ENCODE data around the gene MRPL37. TPM values are rescaled to one million over a fixed set of nuclear protein-coding genes. Genes with fewer than 3 reads are reported as not detected.

The MRPL37 gene
- total and polyA plus RNA-seq, 7 donors, result 68.9 to 109 (median 100) TPM

GRCh38 chr1:54167422-54168139, 32.4 kb upstream of the MRPL37 start:
- Histone ChIP-seq H3K27ac (no peak overlapping the region), H3K36me3 (ENCODE audit: insufficient read depth in 1 of 2, low read depth in 1 of 2) (no peaks in the 10 kb centered on the region), H3K9me3 (no peaks in the 10 kb centered on the region), H3K4me1 (no peaks in the 10 kb centered on the region), H3K4me3 (no peak overlapping the region), H3K27me3 (ENCODE audit: insufficient read depth in 3 of 3, low read length in 2 of 3) (no peaks in the 10 kb centered on the region)
- DNase-seq (no peak), ATAC-seq (no peak)
- intact Hi-C loops (cut with DNase I), result no loop called here
- WGBS, 3 donors, result 79 to 83% (median 82%) methylated on average over 9 of the region's 9 CpGs
- TF ChIP-seq CTCF (IDR thresholded peaks at IDR 0.05), result no peak

GRCh38 chr1:54168206-54168965, 31.6 kb upstream of the MRPL37 start:
- no peaks in the 10 kb centered on the region for H3K36me3 ChIP-seq (ENCODE audit: insufficient read depth in 1 of 2, low read depth in 1 of 2)
- ATAC-seq, result no peak
- TF ChIP-seq CTCF (IDR thresholded peaks at IDR 0.05), result no peak
- H3K27ac ChIP-seq, result no peak overlapping the region
- intact Hi-C loops (cut with DNase I), result no loop called here
- H3K9me3 ChIP-seq, result no peaks in the 10 kb centered on the region
- H3K4me3 ChIP-seq, result no peak overlapping the region
- WGBS, 3 donors, result 76 to 90% (median 77%) methylated on average over 8 of the region's 8 CpGs
- H3K4me1 ChIP-seq, result no peaks in the 10 kb centered on the region
- DNase-seq, result no peak
- H3K27me3 ChIP-seq (ENCODE audit: insufficient read depth in 3 of 3, low read length in 2 of 3), result no peaks in the 10 kb centered on the region

- no peaks in the 10 kb centered on the region for H3K9me3 ChIP-seq
- WGBS, 3 donors, result 77 to 83% (median 78%) methylated on average over 3 of the region's 3 CpGs
- intact Hi-C loops (cut with DNase I), result no loop called here
- no peak for ATAC-seq
- no peaks in the 10 kb centered on the region for H3K4me1 ChIP-seq
- H3K36me3 ChIP-seq (ENCODE audit: insufficient read depth in 1 of 2, low read depth in 1 of 2), result no peaks in the 10 kb centered on the region
- no peak for TF ChIP-seq CTCF (IDR thresholded peaks at IDR 0.05)
- no peak overlapping the region for H3K27ac ChIP-seq
- no peak overlapping the region for H3K4me3 ChIP-seq
- no peak for DNase-seq
- H3K27me3 ChIP-seq (ENCODE audit: insufficient read depth in 3 of 3, low read length in 2 of 3), result no peaks in the 10 kb centered on the region
Observed at GRCh38 chr1:54169068-54169467, 30.9 kb upstream of the MRPL37 start.

GRCh38 chr1:54171016-54171415, 29.0 kb upstream of the MRPL37 start:
- no peak for TF ChIP-seq CTCF (IDR thresholded peaks at IDR 0.05)
- DNase-seq (no peak), ATAC-seq (no peak)
- Histone ChIP-seq H3K4me3 (no peak overlapping the region), H3K36me3 (ENCODE audit: insufficient read depth in 1 of 2, low read depth in 1 of 2) (no peaks in the 10 kb centered on the region), H3K27me3 (ENCODE audit: insufficient read depth in 3 of 3, low read length in 2 of 3) (no peaks in the 10 kb centered on the region), H3K9me3 (no peaks in the 10 kb centered on the region), H3K27ac (no peak overlapping the region), H3K4me1 (no peaks in the 10 kb centered on the region)
- 85 to 88% (median 88%) methylated on average over 8 of the region's 8 CpGs for WGBS, 3 donors
- intact Hi-C loops (cut with DNase I), result no loop called here

Data from psoas muscle (tissue), 8 donors.